UCSD-AML1 (cell line): ENCODE measurements around the gene HTRA3.

Source experiments
- DNase-seq: peaks from one replicate; lab custom pipeline; 2025; ENCODE audit not compliant: unreplicated experiment; lab: John Stamatoyannopoulos, UW

Gene HTRA3

DNA sequence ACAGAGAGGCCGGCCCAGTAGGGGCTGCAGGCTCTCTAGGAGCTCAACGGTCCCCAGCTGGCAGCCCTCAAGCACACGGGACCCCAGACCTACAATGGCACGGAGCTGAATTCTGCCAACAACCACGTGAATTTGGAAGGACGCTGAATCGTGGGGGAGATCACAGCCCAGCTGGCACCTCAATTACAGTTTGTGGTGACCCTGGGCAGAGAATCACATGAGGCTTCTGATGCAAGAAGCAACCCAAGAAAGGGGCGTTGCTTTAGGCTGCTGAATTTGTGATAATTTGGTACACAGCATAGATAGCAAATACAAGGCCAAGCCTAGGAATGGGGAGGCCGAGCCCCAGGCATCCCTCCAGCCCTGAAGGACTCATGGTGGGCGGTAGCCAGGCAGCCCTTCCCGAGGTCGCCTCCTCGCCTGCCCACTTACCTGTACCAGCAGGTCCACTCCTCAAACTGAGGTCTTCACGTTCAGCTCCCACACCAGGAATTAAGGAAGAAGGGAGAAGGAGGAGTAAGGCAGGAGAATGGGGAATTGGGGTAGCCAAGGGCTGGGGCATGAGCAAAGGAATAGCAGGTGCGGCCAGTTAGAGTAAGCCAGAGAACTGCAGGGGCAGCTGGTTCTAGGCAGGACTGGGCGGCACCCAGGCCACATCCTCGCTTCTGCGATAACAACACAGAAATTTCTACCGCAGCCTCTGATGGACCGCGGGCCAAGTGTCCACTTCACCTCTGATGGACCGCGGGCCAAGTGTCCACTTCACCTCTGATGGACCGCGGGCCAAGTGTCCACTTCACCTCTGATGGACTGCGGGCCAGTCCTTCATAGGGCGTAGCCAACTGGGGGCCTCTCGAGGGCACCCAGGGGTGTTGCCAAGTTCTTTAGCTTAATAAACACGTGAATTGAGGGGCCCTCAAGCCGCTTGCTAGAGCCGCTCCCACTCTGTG is 23.4 kb upstream of the HTRA3 start:
- no peak for DNase-seq

DNA sequence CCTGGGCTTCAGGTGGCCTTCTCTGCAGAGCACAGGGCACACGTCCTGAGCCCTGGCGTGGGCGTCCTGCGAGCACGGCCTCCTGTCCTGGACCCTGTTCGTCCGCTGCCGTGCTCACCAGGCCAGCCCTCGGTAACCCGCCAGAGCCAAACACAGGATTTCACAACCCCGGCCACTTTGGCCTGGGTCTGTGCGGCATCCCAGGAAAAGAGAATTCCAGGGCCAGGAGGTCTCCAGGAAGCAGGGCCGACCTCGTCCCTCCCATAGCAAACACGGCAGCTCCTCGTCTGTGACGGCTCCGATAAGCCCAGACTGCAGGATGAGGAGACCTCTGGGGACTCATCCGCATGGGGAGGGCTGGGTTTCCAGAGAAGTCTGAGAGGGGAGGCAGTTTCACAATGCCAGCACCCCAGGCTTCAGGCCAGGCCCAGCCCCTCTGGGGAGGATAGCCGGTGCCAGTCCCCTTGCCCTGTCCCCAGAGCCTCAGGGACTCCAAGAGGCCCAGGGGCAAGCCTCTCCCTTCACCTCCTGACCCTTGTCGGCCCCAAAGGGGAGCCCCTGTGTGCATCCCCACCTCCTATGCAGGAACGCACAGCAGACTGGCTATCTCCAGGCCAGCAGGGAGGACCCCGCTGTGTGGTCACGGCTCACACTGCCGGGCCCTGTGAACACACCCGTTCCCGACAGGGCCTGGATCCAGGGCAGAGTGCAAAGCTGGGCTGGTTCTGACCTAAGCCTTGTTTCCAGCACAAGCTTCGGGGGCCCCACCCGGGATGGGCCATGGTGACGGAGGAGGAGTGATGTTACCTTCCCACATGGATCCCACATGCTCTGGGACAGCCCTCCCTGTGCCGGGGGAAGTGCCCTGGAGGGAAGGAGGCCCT is 22.3 kb upstream of the HTRA3 start:
- DNase-seq: no peak

DNA sequence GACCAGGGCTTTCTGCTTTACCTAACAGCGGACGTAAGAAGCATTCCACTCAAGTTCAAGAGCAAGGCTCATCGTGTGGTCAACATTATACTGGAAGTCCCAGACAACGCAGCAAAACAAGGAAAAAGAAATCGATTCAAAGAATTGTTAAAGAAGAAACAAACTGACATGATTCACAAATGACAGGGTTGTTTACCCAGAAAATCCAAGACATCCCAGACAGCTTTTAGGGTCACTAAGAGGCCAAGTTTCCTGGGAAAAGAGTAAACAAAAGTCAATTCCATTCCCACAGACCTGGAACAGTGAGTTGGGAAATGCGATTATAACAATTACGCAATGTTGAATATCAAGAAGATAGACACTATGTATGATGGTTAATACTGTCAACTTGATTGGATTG is 21.5 kb upstream of the HTRA3 start:
- DNase-seq: no peak

DNA sequence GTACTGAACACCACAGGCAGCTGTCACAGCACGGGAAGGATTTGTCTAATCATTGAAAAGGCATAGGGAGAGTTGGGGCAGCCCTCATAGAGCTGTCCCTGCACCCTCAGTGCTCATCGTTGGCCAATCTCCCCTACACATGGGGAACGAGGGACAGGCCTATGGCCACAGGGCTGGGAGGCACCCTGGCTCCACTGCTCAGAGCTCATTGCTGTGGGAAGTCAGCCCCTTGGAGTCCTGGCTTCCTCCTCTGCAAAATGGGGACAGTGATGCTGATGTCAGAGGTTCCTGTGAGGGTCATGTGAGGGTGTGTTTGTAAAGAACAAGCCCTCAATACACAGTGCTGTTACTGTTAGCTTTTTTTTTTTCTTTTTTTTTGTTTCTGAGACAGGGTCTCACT is 19.3 kb upstream of the HTRA3 start:
- no peak for DNase-seq

DNA sequence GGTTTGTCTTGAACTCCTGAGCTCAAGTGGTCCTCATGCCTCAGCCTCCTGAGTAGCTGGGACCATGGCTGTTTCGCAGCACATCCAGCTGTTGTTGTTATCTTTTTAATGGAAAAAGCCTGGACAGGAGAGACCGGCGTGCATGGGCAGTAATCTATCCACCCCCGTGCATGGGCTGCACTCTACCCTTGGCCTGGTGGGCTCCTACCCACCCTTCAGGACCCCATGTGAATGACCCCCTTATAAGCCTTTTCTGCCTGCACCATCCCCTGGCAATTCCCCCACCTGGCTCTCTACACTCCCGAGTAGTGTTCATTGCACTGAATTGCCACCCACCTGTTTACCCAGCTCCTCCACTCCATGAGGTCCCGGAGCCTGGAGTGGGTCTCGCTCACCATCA is 18.9 kb upstream of the HTRA3 start:
- no peak for DNase-seq

DNA sequence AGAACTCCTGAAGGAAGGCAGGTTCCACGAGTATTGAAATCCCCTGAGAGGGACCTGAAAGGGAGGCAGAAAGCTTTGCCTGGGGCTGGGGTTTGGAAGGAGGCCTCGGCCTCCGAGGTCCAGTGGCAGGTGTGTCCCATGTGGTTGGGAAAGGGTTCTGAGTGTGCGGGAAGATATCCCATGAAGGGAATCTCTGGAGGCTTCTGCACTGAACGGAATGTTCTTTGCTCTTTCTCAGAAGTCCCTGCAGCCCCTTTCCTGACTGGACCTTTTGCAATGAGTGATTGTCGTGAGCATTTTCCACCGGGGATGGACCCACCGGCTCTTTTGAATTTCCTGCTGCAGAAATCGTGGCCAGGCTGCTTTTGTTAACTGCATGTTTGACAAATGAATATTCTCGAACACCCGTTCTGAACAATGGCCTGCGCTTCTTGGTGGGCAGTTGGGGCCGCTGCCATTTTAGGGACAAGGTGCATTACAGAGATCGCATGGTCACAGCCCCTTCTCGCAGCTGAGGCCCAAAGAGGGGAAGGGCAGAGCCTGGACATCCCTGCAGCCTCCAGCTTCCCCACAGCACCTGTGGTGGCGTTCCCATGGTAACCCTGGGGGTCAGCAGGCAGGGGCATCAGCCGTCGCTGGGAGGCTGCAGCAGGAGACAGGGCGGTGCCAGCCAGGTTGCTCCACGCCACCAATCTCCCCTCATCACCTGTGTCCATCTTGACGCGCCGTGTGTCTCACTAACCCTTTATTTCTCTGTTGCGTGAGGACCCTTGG is 18.3 kb upstream of the HTRA3 start:
- DNase-seq: no peak

DNA sequence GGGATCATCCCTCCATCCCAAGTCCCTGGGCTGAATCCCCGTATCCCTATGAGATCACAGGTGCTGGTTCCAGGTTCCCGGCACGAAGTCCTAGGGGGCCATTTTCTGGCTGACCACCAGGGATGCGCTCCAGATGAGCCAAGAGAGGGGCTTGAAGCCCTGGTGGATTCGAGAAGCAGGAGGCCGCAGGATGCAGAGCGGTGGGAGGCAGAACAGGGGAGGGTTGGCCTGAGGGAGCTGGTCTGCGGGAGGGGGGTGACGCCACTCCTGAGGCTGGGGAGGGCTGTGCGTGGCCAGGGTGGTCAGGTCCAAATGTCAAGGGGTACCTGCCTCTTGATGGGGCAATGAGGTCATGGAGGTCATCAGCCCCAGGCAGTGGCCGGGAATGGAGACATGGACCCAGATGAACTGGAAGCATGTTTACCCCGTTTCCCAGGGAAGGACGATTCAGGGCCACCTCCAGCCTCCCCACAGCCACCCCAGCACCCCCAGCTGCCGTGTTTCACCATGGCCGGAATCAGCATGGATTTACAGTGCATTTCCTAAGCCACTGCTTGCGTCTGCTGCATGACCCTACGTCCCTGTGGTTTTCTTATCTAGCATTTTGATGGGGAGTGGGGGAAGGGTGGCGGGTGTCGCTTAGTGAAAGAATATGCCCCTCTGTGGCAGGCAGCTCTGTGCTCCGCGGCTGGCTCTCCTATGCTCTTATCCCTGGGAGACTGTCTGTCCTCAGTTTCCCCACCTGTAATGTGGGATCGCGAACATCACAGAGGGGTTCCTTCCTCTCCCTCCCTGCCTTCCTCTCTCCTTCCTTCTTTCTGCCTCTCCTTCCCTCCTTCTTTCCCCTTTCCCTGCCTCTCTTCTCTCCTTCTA is 17.0 kb upstream of the HTRA3 start:
- DNase-seq: peak; percentile 53

DNA sequence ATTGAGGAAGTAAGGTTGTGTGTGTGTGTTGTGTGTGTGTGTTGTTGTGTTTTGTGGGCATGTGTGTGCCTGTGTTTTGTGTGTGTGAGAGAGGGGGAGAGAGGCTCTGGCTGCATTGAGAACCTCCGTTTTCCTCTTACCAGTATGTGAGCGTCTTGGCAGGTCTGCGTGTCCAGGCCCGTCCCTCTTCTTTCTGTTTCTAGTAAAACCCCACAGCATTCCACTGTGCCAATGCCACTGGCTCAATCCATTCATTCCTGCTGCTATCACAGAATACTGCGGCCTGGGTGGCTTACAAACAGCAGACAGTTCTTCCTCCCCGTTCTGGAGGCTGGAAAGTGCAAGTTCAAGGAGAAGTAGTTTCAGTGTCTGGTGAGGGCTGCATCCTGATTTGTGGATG is 15.5 kb upstream of the HTRA3 start:
- no peak for DNase-seq

DNA sequence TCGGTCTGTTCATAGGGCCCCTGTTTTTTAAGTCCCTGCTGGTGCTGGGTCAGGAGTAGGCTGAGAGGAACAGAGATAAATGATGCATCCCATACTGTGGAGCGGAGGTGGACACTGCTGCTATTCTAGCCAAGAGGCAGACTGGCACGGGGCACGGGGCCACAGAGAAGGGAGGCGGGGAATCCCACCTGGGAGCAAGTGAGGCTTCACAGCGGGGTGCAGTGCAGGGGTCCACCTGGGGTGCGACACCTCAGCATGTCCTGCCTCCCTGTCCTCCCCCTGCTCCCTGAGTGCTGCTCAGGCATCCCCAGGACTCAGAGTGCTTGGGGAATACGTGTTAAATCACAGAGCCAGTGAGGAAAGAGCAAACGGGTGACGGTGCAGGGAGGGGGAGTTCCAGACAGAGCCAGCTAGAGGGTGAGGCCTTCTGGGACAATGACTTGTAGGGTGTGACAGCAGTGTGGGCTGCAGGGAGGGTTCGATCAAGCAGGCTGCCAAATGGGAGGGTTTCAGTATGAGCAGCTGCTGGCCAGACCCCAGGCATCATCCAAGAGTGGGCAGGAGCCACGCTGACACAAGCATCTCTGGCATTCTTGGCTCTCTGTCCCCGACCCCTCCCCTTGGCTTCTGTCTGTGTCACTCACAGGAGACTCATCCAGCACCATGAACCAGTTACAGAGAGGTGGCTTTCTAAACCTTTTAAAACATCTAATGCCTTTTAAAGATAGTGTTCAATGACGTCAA is 13.7 kb upstream of the HTRA3 start:
- DNase-seq: no peak

DNA sequence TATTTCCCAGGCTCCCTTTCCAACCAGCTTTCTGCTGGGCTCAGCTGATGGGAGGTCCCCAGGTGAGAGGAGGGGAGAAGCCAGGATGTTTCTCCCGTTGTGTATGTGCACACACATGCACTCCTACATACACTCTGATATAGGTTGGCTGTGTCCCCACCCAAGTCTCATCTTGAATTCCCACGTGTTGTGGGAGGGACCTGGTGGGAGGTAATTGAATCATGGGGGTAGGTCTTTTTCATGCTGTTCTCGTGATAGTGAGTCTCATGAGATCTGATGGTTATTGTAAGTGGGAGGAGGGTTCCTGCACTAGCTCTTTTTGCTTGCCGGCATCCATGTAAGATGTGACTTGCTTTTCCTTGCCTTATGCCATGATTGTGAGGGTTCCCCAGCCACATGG is 11.7 kb upstream of the HTRA3 start:
- no peak for DNase-seq

DNA sequence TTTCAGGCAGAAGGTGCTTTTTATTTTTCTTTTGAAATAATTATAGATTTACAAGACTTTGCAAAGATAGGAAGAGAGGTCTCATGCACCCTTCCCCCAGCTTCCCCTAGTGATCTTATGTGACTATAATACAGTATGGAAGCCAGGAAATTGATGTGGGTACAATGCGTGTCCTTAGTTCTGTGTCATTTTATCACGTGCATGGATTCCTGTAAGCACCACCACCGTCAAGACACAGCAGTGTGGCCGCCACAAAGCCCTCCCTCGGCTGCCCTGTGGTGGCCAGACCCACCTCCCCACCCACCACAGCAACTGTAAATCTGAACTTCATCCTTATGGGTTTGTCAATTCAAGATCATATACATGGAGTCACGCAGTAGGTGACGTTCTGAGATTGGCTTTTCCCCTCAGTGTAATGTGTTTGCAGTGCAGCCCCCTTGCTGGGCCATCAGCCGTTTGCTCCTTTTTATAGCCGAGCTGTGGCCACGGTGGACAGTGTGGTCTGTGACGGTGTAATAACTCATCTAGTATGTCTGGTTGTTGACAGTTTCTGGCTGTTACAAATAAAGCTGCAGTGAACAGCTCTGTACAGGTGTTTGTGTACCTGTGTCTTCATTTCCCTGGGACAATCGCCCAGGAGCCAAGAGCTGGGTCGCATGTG is 10.9 kb upstream of the HTRA3 start:
- DNase-seq: no peak

DNA sequence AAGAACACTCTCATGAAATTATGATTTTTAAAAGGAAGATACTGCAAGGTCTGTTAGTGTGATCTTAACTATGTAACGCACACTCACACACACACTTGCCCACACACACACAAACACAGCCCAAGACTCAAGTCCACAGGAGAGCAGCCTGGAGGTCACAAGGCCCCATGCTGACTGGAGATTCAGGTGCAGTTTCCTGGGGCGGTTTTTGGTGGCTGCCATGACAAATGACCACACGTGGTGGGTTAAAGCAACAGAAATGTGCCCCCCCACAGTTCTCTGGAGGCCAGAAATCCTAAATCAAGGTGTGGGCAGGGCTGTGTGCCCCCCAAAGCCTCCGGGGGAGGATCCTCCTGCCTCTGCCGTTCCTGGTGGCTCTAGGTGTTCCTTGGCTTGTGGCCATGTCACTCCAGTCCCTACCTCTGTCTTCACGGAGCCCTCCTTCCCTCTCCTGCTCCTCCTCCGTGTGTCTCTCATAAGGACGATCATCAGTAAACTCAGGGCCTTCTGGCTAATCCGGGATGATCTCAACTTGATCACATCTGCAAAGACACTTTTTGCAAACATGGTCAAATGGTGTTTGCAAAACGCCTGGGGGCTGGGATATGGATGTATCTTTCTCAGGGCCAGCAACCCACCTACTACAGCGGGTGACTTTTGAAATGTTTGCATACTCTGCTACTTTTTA is 9.7 kb upstream of the HTRA3 start:
- no peak for DNase-seq

DNA sequence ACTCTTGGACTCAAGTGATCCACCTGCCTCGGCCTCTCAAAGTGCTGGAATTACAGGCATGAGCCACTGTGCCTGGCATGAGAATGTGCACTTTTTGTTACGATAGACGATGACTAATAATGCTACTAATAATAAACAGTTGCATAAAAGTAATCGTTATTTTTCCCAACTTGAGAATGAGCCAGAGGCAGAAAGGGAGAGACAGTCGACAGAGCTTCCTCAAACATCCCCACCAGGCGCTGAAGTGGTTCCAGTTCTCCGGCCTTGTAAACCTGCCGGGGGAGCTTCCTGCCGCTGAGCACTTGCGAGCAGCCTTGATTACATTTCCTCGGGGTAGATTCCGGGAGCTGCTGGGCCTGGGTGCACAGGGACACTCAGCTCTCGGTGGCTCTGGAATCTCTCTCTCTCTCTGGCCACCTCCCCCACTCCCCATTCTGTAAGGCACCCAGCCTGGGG is 8.9 kb upstream of the HTRA3 start:
- peak; percentile 43 for DNase-seq

DNA sequence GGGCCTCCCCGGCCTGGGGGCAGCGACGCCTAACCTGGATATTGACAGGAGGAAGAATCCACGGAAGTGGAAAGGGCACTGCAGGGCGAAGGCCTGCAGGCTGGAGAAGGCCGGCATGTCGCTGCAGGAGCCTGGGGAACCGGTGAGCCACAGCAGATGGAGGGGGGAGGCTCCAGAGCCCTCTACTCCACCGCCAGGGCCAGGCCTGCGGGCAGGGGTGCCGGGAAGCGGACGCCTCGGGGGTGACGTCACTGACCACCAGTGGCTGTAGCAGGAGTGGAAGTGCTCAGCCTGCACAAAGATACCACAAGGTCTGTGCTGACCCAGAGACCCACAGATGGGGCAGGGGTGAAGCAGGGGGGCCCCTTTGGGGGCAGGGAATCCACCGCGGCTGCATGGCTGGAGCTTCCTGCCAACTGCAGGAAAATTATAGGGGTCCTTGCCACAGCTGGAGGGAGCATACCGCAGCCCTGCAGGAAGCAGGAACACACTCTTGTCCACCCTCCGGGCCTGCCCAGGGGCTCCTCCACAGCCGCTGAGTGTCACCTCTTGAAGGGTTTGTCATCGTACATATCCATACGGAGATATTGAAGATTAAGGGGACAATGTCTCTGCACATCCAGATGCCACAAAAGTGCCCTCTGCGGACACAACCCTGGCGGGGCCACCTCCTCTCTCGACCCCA is 7.6 kb upstream of the HTRA3 start:
- DNase-seq: peak; percentile 77

DNA sequence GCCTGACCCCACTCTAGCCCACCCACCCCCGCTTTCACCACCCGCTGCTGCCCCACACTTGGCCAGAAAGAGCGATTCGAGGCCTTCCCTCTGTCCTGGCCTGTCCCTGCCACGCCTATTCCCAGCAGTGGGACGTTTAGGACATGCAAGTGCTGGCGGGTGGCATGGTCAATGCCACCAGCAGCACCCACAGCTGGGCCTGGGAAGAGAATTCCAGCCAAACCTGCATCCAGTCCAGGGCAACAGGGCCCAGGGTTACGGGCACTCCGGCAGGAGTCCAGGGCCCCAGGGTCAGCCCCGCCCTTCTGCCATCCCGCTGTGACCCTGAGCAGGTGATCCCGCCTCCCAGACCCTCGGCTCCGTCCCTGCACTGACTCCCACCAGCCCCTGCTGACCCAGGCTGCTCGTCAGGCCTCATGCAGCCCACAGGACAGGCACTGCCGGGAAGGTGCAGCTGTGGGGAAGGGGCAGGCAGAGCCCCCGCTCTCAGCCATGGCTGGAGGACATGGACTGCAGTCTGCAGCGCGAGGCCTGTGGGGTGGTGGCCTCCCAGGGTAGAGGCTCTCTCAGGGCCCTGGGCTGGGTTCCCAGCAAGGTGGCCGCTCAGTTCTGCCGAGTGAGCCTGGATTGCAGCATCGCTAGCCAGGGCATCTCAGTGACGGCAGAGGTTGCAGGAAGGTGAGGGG is 6.8 kb upstream of the HTRA3 start:
- DNase-seq: no peak

DNA sequence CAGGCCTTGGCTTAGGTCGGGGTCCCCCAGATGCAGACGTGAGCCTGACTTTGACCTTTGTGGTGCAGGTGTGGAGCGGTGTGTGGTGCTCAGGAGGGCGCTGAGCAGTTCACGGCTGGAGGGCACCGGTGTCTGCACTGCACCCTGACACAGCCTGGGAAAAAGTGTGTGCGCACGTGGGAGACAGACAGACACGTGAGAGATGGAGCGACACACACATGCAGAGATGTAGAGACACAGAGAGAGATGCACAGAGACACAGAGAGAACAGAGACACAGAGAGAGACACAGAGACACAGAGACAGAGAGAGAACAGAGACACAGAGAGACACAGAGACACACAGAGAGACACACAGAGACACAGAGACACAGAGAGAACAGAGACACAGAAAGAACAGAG is 6.2 kb upstream of the HTRA3 start:
- no peak for DNase-seq

DNA sequence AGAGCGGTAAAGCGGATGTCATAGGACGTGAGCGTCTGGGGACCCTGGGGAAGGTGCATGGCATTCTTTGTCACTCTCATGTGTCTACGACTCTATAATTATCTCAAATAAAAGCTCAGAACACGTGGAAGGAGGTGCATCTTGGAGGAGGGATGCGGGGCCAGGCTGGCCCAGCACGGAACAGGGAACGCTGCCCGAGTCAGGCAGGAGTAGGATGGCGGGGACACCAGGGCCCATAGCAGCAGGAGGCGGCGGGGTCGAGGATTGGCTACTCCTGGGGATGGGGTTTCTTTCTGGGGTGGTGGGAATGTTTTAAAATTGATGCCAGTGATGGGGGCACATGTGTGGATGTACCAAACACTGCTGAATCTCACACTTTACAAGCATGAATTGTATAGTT is 5.4 kb upstream of the HTRA3 start:
- no peak for DNase-seq
